ENCODE measurements around the gene SLC6A18.

SLC6A18 gene

GRCh38 chr5:1270426-1270825 lies 45.2 kb downstream of the SLC6A18 start:
- Histone ChIP-seq H3K9me3 (ENCODE audit: control insufficient read depth, insufficient read depth, low read depth, low read length) (no peaks in the 10 kb centered on the region), H3K4me1 (ENCODE audit: control insufficient read depth, insufficient read depth, low read length) (no peaks in the 10 kb centered on the region), H3K36me3 (ENCODE audit: control insufficient read depth in 2 of 2, insufficient read depth in 1 of 2, low read length in 2 of 2) (no peaks in the 10 kb centered on the region), H3K27ac (ENCODE audit: extremely low read depth, low read depth, low read length) (no peak overlapping the region), H3K4me3 (ENCODE audit: low read depth, low read length) (no peak overlapping the region)
- POLR2A ChIA-PET, result no interaction called here
- TF ChIP-seq ZNF660 (tag by site-specific recombination; IDR thresholded peaks at IDR 0.05), result no peak
- no peak for TF ChIP-seq ZFHX2 (tag by site-specific recombination; conservative IDR thresholded peaks at IDR 0.05)
- no peak for TF ChIP-seq ZNF132 (tag by site-specific recombination; IDR thresholded peaks at IDR 0.05; ENCODE audit: borderline replicate concordance)
- no peak for TF ChIP-seq ZNF394 (tag by site-specific recombination; IDR thresholded peaks at IDR 0.05; ENCODE audit: borderline replicate concordance)
- TF ChIP-seq OSR2 (tag by site-specific recombination; IDR thresholded peaks at IDR 0.05), result no peak
- no peak for TF ChIP-seq ZNF266 (tag by site-specific recombination; IDR thresholded peaks at IDR 0.05; ENCODE audit: low read depth)
- no peak for TF ChIP-seq ZNF174 (tag by site-specific recombination; IDR thresholded peaks at IDR 0.05)
- TF ChIP-seq ZNF248 (tag by site-specific recombination; IDR thresholded peaks at IDR 0.05), result no peak
- CTCF ChIA-PET, result no interaction called here

GRCh38 chr5:1270933-1271914 lies 46.0 kb downstream of the SLC6A18 start:
- no peaks in the 10 kb centered on the region for H3K4me1 ChIP-seq (ENCODE audit: control insufficient read depth, insufficient read depth, low read length)
- H3K27ac ChIP-seq (ENCODE audit: extremely low read depth, low read depth, low read length), result no peak overlapping the region
- CTCF ChIA-PET, result interaction anchor here (0.5 kb wide), 1 partner anchor 9 kb away, joined by 3 read pairs; no protein-coding TSS in a partner anchor
- no peak overlapping the region for H3K4me3 ChIP-seq (ENCODE audit: low read depth, low read length)
- no peak for TF ChIP-seq ZNF580 (tag by site-specific recombination; IDR thresholded peaks at IDR 0.05)
- no peak for TF ChIP-seq GFI1B (tag by site-specific recombination; IDR thresholded peaks at IDR 0.05)
- no peak for TF ChIP-seq ATF2 (tag by site-specific recombination; IDR thresholded peaks at IDR 0.05; ENCODE audit: low read depth)
- no peak for TF ChIP-seq ZNF202 (tag by site-specific recombination; IDR thresholded peaks at IDR 0.05; ENCODE audit: borderline replicate concordance)
- TF ChIP-seq INSM2 (tag by site-specific recombination; IDR thresholded peaks at IDR 0.05), result no peak
- TF ChIP-seq ZNF121 (tag by site-specific recombination; IDR thresholded peaks at IDR 0.05), result no peak
- POLR2A ChIA-PET, result no interaction called here
- no peaks in the 10 kb centered on the region for H3K9me3 ChIP-seq (ENCODE audit: control insufficient read depth, insufficient read depth, low read depth, low read length)
- H3K36me3 ChIP-seq (ENCODE audit: control insufficient read depth in 2 of 2, insufficient read depth in 1 of 2, low read length in 2 of 2), result no peaks in the 10 kb centered on the region

- Histone ChIP-seq H3K9me3 (ENCODE audit: control insufficient read depth, insufficient read depth, low read depth, low read length) (no peaks in the 10 kb centered on the region), H3K4me1 (ENCODE audit: control insufficient read depth, insufficient read depth, low read length) (no peaks in the 10 kb centered on the region), H3K27ac (ENCODE audit: extremely low read depth, low read depth, low read length) (no peak overlapping the region), H3K4me3 (ENCODE audit: low read depth, low read length) (no peak overlapping the region), H3K36me3 (ENCODE audit: control insufficient read depth in 2 of 2, insufficient read depth in 1 of 2, low read length in 2 of 2) (no peaks in the 10 kb centered on the region)
- ChIA-PET POLR2A (no interaction called here), CTCF (no interaction called here)
- TF ChIP-seq ZNF571 (tag by site-specific recombination; IDR thresholded peaks at IDR 0.05), result no peak
Measured at GRCh38 chr5:1272201-1272600, 47.0 kb downstream of the SLC6A18 start.
